Measurements from ENCODE around the gene ZNF804B.

ZNF804B gene

DNA sequence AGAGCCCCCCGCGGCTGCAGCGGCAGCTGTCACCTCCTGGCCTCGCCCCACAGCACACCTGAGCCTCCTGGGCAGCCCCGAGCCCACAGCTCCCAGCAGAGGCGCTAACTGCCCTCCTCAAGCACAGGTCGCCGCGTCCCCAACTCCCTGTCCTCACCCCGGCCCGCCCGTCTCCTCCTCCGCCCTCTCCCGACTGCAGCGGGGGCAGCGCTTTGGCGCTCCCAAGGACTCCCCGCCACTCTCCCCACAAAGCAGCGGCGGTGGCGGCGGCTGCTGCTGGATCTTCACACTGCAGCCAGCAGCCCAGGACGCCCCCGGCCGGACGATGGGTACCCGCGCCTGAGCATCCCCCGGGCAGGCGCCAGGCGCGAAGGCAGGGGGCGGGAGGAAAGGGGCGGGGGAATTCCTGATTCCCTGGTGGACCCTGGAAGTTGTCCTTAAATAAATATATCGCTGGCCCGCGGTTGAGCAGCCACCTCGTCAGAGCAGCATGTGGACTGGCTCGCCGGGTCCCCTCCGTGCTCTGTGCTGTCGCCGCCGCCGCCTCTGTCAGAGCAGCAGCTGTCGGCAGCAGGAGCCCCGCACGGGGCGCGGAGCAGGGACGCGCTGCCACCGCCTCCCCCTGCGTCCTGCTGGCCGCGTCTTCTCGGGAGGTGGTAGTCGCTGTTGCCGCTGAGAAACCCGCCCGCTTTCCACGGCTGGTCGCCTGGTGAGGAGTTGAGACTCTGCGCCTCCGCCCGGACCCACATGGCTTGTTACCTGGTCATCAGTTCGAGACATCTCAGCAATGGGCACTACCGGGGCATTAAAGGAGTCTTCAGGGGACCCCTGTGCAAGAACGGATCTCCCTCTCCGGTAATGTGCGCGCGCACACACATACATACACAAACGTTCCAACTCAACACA lies at the start of gene ZNF804B:
ZNF804B (plus strand) TSS at position 471 of the 906 bp plus-strand sequence; CDS start at position 748, 277 bp downstream.
- H3K4me3 ChIP-seq, result peak within 1 kb of the TSS in 4 of 7 experiments; percentile 5 to 29 (median 18)
- H3K27ac ChIP-seq, result no peak within 1 kb of the TSS

DNA sequence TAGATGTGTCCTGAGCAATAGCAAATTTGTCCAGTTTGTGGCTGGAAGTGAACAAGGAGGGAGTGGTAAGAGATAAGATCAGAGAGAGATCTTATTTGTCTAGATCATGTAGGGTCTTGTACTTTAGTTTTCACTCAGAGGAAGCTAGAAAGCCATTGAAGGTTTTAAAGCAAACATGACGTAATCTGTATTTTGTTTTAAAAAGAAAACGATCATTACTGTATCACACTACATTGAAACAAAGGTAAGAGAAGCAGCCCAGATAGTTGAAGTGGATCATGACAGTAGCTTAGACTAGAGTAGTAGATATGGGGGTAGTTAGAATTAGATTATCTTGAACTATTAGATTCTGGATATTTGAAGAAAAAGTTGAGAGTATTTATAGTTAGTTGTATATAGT lies 23.6 kb upstream of the ZNF804B start:
- H3K4me3 ChIP-seq, result no peak overlapping the region
- H3K27ac ChIP-seq, result no peak overlapping the region

DNA sequence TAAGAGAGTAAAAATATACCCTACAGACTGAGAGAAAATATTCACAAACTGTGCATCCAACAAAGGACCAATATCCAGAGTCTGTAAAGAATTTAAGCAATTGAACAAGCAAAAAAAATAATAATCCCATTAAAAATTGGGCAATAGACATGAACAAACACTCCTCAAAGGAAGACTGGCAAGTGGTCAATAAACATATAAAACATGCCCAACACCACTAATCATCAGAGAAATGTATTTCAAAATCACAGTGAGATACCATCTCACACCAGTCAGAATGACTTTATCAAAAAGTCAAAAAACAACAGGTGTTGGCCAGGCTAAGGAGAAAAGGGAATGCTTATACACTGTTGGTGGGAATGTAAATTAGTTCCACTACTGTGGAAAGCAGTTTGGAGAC lies 21.9 kb upstream of the ZNF804B start:
- Histone ChIP-seq H3K4me3 (no peak overlapping the region), H3K27ac (no peak overlapping the region)

DNA sequence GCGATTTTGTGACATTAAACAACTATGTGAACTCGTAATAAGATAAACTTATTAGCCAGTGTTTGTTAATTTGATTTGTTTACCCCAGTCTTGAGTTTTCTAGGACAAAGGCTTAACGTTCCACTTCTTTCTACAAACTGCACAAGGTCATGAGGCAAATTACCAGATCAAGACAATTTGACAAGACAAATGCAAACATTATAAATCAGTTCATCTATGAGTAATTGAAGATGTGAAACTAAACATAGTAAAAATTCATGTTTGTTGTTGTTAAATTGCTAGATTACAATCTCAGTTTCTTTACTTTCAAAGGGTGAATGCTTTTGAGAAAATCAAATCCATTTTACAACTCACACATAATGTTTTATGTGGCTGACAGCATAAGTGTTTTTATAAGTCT lies 13.4 kb upstream of the ZNF804B start:
- H3K27ac ChIP-seq, result no peak overlapping the region
- no peak overlapping the region for H3K4me3 ChIP-seq

DNA sequence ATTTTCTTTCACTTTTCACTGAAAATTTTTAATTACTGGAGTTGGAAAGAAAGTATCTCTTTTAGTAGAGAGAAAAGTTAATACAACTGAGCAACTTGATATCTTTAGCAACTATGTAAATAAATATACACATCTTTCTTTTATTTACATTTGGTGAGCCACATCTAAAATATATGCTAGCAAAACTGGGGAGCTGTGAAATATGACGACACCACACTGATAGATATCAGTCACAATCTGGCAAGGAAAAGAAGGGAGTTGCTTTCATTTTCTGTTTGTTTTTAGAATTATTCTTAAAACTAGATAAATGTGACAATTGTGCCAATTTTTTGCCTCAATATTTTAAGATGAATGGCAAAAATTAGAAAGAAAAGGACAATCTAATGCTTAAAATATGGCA lies 2.7 kb upstream of the ZNF804B start:
- H3K27ac ChIP-seq, result no peak overlapping the region

GRCh38 chr7:88757371-88757770 lies 2.1 kb upstream of the ZNF804B start:
- no peak overlapping the region for H3K4me3 ChIP-seq
- no peak overlapping the region for H3K27ac ChIP-seq

More for the DNA sequence above, 2.7 kb upstream of the ZNF804B start:
- no peak overlapping the region for H3K4me3 ChIP-seq

DNA sequence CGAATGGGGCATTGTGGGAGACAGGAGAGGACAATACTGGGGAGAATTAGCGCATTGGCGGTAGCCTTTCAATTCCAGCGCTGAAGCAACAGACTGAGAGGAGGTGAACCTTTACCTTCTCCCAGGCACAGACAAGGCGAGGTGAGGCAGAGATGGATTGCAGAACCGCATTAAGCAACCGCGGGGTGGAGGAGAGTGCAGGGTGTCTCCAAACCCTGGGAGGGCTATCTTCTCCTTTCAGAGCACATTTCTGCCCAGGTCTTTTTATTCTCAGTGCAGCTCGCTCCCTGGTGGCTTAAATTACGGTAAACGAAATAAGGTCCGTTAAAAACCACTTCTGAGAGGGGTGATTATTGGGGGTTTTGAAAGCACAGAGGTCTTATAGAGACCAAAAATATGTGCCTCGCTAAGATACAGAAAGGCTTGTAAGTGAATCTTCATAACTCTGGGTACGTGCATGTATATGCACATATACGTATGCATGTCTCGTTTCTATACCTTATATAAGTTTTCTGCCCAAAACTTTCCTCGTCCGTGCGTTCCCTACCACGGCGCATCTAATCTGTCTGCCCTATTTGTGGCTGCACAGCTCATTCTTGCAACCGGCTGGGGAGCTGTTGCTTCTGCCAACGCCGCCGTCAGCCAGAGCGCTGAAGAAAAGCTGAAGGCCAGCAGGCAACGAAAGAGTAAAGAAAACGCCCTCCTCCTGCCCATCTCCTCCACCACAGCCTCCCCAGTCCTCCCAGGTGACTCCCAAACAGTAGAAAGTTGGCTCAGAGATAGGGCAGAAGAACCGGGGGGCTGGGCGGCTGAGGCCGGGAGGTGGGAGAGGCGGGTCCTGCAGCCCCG lies 895 bp upstream of the ZNF804B start:
- H3K27ac ChIP-seq, result no peak overlapping the region
- peak overlapping the region in 4 of 7 experiments; percentile 5 to 29 (median 18) for H3K4me3 ChIP-seq

DNA sequence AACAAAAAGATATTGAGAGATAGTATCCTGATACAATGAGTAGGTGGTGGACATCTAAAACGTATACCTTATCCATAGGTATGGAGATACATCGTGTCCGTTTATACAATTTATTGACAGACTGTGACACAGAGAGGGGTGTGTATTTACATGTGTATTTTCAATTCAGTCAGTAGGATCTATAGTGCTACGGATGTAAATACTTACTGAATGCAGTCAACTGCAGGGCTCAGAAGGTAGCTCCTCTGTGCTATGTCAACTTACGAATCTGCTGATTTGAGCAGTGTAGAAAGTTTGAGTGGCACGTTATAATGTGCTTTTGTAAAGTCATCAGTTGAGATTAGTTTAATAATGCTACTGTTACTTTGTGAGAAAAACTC lies 626 bp downstream of the ZNF804B start:
- Histone ChIP-seq H3K4me3 (no peak overlapping the region), H3K27ac (no peak overlapping the region)

DNA sequence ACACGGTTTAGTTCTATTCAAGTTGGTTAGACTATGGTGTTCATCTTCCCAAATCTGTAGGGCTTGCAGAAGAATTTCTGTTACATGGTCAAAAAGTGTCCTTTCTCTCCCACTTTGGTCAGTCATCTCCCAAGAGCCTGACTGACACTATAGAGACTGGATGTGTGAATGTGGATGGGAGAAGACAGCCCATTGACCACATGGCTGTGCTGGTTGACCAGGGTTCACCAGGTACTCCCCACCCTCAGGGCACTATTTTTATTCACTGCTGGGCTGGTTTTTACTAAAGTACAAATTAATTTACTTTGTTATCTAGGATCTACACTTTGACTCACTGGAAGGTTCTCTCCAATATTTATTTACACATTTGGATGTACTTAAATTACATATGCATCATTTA lies 2.3 kb downstream of the ZNF804B start:
- Histone ChIP-seq H3K4me3 (no peak overlapping the region), H3K27ac (no peak overlapping the region)

- H3K27ac ChIP-seq, result no peak overlapping the region
- no peak overlapping the region for H3K4me3 ChIP-seq
Observed at GRCh38 chr7:88771417-88771816, 11.9 kb downstream of the ZNF804B start.

- H3K27ac ChIP-seq, result no peak overlapping the region
Observed at GRCh38 chr7:88772776-88773175, 13.3 kb downstream of the ZNF804B start.

DNA sequence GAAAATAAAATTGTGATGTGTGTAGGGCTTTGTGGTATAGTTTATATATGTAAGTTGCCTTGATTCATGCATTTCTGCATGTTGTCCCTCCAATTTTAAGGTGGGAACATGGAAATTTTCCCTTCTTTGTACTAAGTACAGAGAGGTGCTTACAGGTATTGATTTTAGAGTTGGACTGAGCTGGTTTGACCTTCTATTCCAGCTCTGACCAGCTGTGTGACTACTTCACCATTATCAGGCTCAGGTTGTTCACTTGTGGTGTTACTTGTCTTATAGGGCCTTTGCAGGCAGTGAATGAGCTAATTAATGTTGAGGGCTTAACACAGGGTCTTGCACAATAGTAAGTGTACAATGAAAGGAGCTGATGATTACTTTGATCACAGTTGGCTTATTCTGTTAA lies 16.3 kb downstream of the ZNF804B start:
- no peak overlapping the region for H3K4me3 ChIP-seq
- no peak overlapping the region for H3K27ac ChIP-seq

More at GRCh38 chr7:88772776-88773175, 13.3 kb downstream of the ZNF804B start:
- H3K4me3 ChIP-seq, result no peak overlapping the region

- Histone ChIP-seq H3K27ac (no peak overlapping the region), H3K4me3 (no peak overlapping the region)
Observed at GRCh38 chr7:88787777-88788176, 28.3 kb downstream of the ZNF804B start.

GRCh38 chr7:88789480-88790064 lies 30.1 kb downstream of the ZNF804B start:
- Histone ChIP-seq H3K27ac (no peak overlapping the region), H3K4me3 (no peak overlapping the region)

- no peak overlapping the region for H3K27ac ChIP-seq
- H3K4me3 ChIP-seq, result no peak overlapping the region
Observed at GRCh38 chr7:88791891-88792290, 32.4 kb downstream of the ZNF804B start.

DNA sequence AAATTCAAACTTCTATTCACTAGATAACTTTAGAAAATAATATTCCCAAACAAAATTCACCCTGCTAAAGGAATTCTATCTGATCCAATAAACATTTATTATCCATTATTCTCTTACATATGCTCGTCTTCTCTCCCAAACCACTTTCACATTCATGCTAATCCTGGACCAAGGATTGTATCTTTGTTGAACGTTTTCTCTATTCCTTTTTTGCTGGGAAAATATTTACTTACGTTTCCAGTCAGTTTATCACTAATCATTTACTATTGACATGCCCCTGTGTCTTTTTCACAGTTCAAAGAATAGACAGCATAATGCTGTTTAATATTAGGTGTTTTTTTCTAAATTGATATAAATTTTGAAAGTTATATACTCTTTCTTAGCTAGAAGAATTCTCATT lies 32.9 kb downstream of the ZNF804B start:
- no peak overlapping the region for H3K4me3 ChIP-seq

GRCh38 chr7:88795553-88795952 lies 36.1 kb downstream of the ZNF804B start, which contains the start of gene TEX47:
TEX47 (minus strand) TSS chr7:88795737; CDS start chr7:88794942, 795 bp downstream.
- H3K27ac ChIP-seq, result no peak within 1 kb of the TSS

More for the DNA sequence above, 32.9 kb downstream of the ZNF804B start:
- H3K27ac ChIP-seq, result no peak overlapping the region

GRCh38 chr7:88801046-88801445 lies 41.5 kb downstream of the ZNF804B start:
- Histone ChIP-seq H3K4me3 (no peak overlapping the region), H3K27ac (no peak overlapping the region)

More at GRCh38 chr7:88795553-88795952, 36.1 kb downstream of the ZNF804B start, which contains the start of gene TEX47:
- no peak within 1 kb of the TSS for H3K4me3 ChIP-seq

DNA sequence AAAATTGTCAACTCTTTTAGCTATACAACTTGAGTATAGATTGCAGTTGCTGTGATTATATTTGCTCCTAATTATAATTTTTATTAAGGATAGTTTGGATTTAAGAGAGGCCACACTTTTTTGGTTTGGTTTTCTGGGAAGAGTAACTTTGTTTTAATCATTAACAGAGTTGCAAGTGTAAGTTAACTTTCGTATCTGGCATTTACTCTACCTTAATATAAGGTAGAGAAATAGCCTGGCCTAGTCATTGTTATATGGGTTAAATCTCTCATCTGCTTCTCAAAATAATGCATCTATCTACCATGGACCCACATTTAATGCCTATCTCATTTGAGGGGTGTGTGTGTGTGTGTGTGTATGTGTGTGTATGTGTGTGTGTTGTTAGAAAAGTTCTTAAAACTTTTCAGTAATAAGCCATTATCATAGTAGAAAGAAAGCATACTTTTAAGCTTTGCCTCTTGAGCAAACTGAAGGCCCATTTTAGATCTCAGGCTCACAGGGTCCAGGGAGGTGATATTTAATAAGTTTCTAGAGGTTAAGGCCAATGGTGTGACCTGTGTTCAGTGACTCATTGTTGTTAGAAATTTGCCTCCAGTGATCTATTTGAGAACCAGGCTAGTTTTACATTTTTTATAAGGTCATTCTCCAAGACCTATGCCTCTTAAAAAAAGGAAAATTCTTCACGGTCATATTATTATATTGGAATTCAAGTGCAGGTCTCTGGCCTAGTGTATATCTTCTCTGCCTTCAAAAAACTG lies 47.0 kb downstream of the ZNF804B start:
- no peak overlapping the region for H3K4me3 ChIP-seq
- no peak overlapping the region for H3K27ac ChIP-seq
